ENCODE data around the gene FLT1.

The FLT1 gene

GRCh38 chr13:28438067-28438466, 56.9 kb downstream of the FLT1 start:
- Histone ChIP-seq H3K9me3 (ENCODE audit: severe bottlenecking) (peaks cover 6% of the 10 kb centered on the region), H3K36me3 (no peaks in the 10 kb centered on the region), H3K27ac (no peak overlapping the region), H3K27me3 (ENCODE audit: insufficient read depth, low read depth, severe bottlenecking) (no peaks in the 10 kb centered on the region), H3K4me3 (ENCODE audit: low read depth, low read length) (no peak overlapping the region)
- DNase-seq: no peak
- TF ChIP-seq CTCF (IDR thresholded peaks at IDR 0.05; ENCODE audit: low read depth, low read length): no peak

- H3K27ac ChIP-seq: no peak overlapping the region
- TF ChIP-seq CTCF (IDR thresholded peaks at IDR 0.05; ENCODE audit: low read depth, low read length): no peak
- no peaks in the 10 kb centered on the region for H3K36me3 ChIP-seq
- H3K4me3 ChIP-seq (ENCODE audit: low read depth, low read length): no peak overlapping the region
- no peaks in the 10 kb centered on the region for H3K27me3 ChIP-seq (ENCODE audit: insufficient read depth, low read depth, severe bottlenecking)
- H3K9me3 ChIP-seq (ENCODE audit: severe bottlenecking): peaks cover under 1% of the 10 kb centered on the region
- no peak for DNase-seq
Observed at GRCh38 chr13:28435917-28436316, 59.0 kb downstream of the FLT1 start.

GRCh38 chr13:28434926-28435325, 60.0 kb downstream of the FLT1 start:
- Histone ChIP-seq H3K27me3 (ENCODE audit: insufficient read depth, low read depth, severe bottlenecking) (no peaks in the 10 kb centered on the region), H3K36me3 (no peaks in the 10 kb centered on the region), H3K9me3 (ENCODE audit: severe bottlenecking) (no peaks in the 10 kb centered on the region), H3K4me3 (ENCODE audit: low read depth, low read length) (no peak overlapping the region), H3K27ac (no peak overlapping the region)
- no peak for TF ChIP-seq CTCF (IDR thresholded peaks at IDR 0.05; ENCODE audit: low read depth, low read length)
- DNase-seq: no peak

GRCh38 chr13:28432816-28433560, 61.9 kb downstream of the FLT1 start:
- H3K27me3 ChIP-seq (ENCODE audit: insufficient read depth, low read depth, severe bottlenecking): no peaks in the 10 kb centered on the region
- H3K9me3 ChIP-seq (ENCODE audit: severe bottlenecking): no peaks in the 10 kb centered on the region
- no peak for DNase-seq
- TF ChIP-seq CTCF (IDR thresholded peaks at IDR 0.05; ENCODE audit: low read depth, low read length): no peak
- H3K27ac ChIP-seq: no peak overlapping the region
- no peak overlapping the region for H3K4me3 ChIP-seq (ENCODE audit: low read depth, low read length)
- no peaks in the 10 kb centered on the region for H3K36me3 ChIP-seq

GRCh38 chr13:28429685-28430290, 65.1 kb downstream of the FLT1 start:
- Histone ChIP-seq H3K36me3 (no peaks in the 10 kb centered on the region), H3K9me3 (ENCODE audit: severe bottlenecking) (no peaks in the 10 kb centered on the region), H3K4me3 (ENCODE audit: low read depth, low read length) (no peak overlapping the region), H3K27me3 (ENCODE audit: insufficient read depth, low read depth, severe bottlenecking) (no peaks in the 10 kb centered on the region), H3K27ac (no peak overlapping the region)
- no peak for DNase-seq
- no peak for TF ChIP-seq CTCF (IDR thresholded peaks at IDR 0.05; ENCODE audit: low read depth, low read length)

Measured in WERI-Rb-1 (cell line).